ENCODE measurements around the gene ICAM5. TPM values are rescaled to one million over a fixed set of nuclear protein-coding genes. Genes with fewer than 3 reads are reported as not detected.

ICAM5 gene
- total and polyA plus RNA-seq, 9 of the 15 experiments (the other 6 are each of a cell fraction or from before 2014, with no cell fraction given) = 0.10 to 114 (median 13.7) TPM

- peak; percentile 89; the same call in 1 of the 2 replicates for TF ChIP-seq ZNF609 (CRISPR knock-in tag; IDR thresholded peaks at IDR 0.05; ENCODE audit: borderline replicate concordance)
- TF ChIP-seq, protein P1, sequence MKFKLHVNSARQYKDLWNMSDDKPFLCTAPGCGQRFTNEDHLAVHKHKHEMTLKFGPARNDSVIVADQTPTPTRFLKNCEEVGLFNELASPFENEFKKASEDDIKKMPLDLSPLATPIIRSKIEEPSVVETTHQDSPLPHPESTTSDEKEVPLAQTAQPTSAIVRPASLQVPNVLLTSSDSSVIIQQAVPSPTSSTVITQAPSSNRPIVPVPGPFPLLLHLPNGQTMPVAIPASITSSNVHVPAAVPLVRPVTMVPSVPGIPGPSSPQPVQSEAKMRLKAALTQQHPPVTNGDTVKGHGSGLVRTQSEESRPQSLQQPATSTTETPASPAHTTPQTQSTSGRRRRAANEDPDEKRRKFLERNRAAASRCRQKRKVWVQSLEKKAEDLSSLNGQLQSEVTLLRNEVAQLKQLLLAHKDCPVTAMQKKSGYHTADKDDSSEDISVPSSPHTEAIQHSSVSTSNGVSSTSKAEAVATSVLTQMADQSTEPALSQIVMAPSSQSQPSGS (CRISPR knock-in tag; IDR thresholded peaks at IDR 0.05) = no peak
- no peak for TF ChIP-seq PHTF2 (CRISPR knock-in tag; IDR thresholded peaks at IDR 0.05)
- TF ChIP-seq ZNF212 (CRISPR knock-in tag; IDR thresholded peaks at IDR 0.05) = no peak
- no peak for TF ChIP-seq ZNF384 (IDR thresholded peaks at IDR 0.05; ENCODE audit: low read depth, low read length)
- no peak for TF ChIP-seq BRF2 (IDR thresholded peaks at IDR 0.05; ENCODE audit: borderline replicate concordance, insufficient read depth, insufficient read length)
- peak; percentile 65; the same call in 1 of the 2 replicates for TF ChIP-seq NR2C1 (IDR thresholded peaks at IDR 0.05)
- peak; percentile 46 for TF ChIP-seq NR2C1 (tag; IDR thresholded peaks at IDR 0.05)
- no peak for TF ChIP-seq IRF9 (tag; IDR thresholded peaks at IDR 0.05)
- TF ChIP-seq ZNF644 (tag; IDR thresholded peaks at IDR 0.05; ENCODE audit: low read depth) = peak; percentile 68; the same call in 1 of the 2 replicates
- TF ChIP-seq ETS2 (tag; IDR thresholded peaks at IDR 0.05; ENCODE audit: borderline replicate concordance, poor library complexity, severe bottlenecking) = no peak
- TF ChIP-seq, protein P2, sequence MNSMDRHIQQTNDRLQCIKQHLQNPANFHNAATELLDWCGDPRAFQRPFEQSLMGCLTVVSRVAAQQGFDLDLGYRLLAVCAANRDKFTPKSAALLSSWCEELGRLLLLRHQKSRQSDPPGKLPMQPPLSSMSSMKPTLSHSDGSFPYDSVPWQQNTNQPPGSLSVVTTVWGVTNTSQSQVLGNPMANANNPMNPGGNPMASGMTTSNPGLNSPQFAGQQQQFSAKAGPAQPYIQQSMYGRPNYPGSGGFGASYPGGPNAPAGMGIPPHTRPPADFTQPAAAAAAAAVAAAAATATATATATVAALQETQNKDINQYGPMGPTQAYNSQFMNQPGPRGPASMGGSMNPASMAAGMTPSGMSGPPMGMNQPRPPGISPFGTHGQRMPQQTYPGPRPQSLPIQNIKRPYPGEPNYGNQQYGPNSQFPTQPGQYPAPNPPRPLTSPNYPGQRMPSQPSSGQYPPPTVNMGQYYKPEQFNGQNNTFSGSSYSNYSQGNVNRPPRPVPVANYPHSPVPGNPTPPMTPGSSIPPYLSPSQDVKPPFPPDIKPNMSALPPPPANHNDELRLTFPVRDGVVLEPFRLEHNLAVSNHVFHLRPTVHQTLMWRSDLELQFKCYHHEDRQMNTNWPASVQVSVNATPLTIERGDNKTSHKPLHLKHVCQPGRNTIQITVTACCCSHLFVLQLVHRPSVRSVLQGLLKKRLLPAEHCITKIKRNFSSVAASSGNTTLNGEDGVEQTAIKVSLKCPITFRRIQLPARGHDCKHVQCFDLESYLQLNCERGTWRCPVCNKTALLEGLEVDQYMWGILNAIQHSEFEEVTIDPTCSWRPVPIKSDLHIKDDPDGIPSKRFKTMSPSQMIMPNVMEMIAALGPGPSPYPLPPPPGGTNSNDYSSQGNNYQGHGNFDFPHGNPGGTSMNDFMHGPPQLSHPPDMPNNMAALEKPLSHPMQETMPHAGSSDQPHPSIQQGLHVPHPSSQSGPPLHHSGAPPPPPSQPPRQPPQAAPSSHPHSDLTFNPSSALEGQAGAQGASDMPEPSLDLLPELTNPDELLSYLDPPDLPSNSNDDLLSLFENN (IDR thresholded peaks at IDR 0.05; ENCODE audit: low read depth in 2 of 2, low read length in 2 of 2) = peak in 1 of 2 experiments; percentile 78; a peak in 2 of 4 replicates
- peak; percentile 75 for TF ChIP-seq SMAD4 (CRISPR knock-in tag; conservative IDR thresholded peaks at IDR 0.05)
Observed at GRCh38 chr19:10299545-10300458, 10.1 kb downstream of the ICAM5 start (continued).

Data from K562 (cell line).